ENCODE measurements around the gene COL19A1.

COL19A1 gene

GRCh38 chr6:70061546-70061945 lies 195.2 kb downstream of the COL19A1 start:
- Histone ChIP-seq H3K4me2 (ENCODE audit: low read depth, low read length, poor library complexity, severe bottlenecking) (no peak overlapping the region), H3K36me3 (ENCODE audit: insufficient read depth, low read length) (no peaks in the 10 kb centered on the region), H4K20me1 (ENCODE audit: insufficient read depth, low read length, poor library complexity, severe bottlenecking) (no peaks in the 10 kb centered on the region), H3F3A (ENCODE audit: low read depth) (no peaks in the 10 kb centered on the region), H3K4me1 (ENCODE audit: insufficient read depth, low read length, poor library complexity, severe bottlenecking) (no peaks in the 10 kb centered on the region), H2AFZ (ENCODE audit: low read length) (no peak overlapping the region), H3K79me2 (ENCODE audit: insufficient read depth, low read length) (no peaks in the 10 kb centered on the region), H3K9me3 (ENCODE audit: insufficient read depth, low read depth, low read length) (no peaks in the 10 kb centered on the region), H3K27me3 (ENCODE audit: insufficient read depth, low read length, poor library complexity, severe bottlenecking) (no peaks in the 10 kb centered on the region), H3K9me2 (replicated peaks; ENCODE audit: low read depth, low read length) (no peaks in the 10 kb centered on the region), H3K4me3 (ENCODE audit: low read length, poor library complexity, severe bottlenecking) (no peak overlapping the region), H3K9ac (ENCODE audit: low read depth, low read length, poor library complexity, severe bottlenecking) (no peak overlapping the region)
- TF ChIP-seq EZH2phosphoT487 (IDR thresholded peaks at IDR 0.05; ENCODE audit: borderline replicate concordance): no peak
- no peak for TF ChIP-seq CTCF (conservative IDR thresholded peaks at IDR 0.05; ENCODE audit: low read length)

GRCh38 chr6:70062010-70062409 lies 195.7 kb downstream of the COL19A1 start:
- no peaks in the 10 kb centered on the region for H3K4me1 ChIP-seq (ENCODE audit: insufficient read depth, low read length, poor library complexity, severe bottlenecking)
- no peak overlapping the region for H3K4me2 ChIP-seq (ENCODE audit: low read depth, low read length, poor library complexity, severe bottlenecking)
- H3F3A ChIP-seq (ENCODE audit: low read depth): no peaks in the 10 kb centered on the region
- H3K4me3 ChIP-seq (ENCODE audit: low read length, poor library complexity, severe bottlenecking): no peak overlapping the region
- no peak overlapping the region for H3K9ac ChIP-seq (ENCODE audit: low read depth, low read length, poor library complexity, severe bottlenecking)
- no peaks in the 10 kb centered on the region for H3K9me3 ChIP-seq (ENCODE audit: insufficient read depth, low read depth, low read length)
- H2AFZ ChIP-seq (ENCODE audit: low read length): no peak overlapping the region
- H3K36me3 ChIP-seq (ENCODE audit: insufficient read depth, low read length): no peaks in the 10 kb centered on the region
- H3K9me2 ChIP-seq (replicated peaks; ENCODE audit: low read depth, low read length): no peaks in the 10 kb centered on the region
- H3K27me3 ChIP-seq (ENCODE audit: insufficient read depth, low read length, poor library complexity, severe bottlenecking): no peaks in the 10 kb centered on the region
- no peaks in the 10 kb centered on the region for H3K79me2 ChIP-seq (ENCODE audit: insufficient read depth, low read length)
- TF ChIP-seq EZH2phosphoT487 (IDR thresholded peaks at IDR 0.05; ENCODE audit: borderline replicate concordance): no peak
- no peak for TF ChIP-seq CTCF (conservative IDR thresholded peaks at IDR 0.05; ENCODE audit: low read length)
- no peaks in the 10 kb centered on the region for H4K20me1 ChIP-seq (ENCODE audit: insufficient read depth, low read length, poor library complexity, severe bottlenecking)

- H4K20me1 ChIP-seq (ENCODE audit: insufficient read depth, low read length, poor library complexity, severe bottlenecking): no peaks in the 10 kb centered on the region
- no peaks in the 10 kb centered on the region for H3K36me3 ChIP-seq (ENCODE audit: insufficient read depth, low read length)
- no peaks in the 10 kb centered on the region for H3F3A ChIP-seq (ENCODE audit: low read depth)
- no peak overlapping the region for H3K4me2 ChIP-seq (ENCODE audit: low read depth, low read length, poor library complexity, severe bottlenecking)
- H3K9ac ChIP-seq (ENCODE audit: low read depth, low read length, poor library complexity, severe bottlenecking): no peak overlapping the region
- H3K9me2 ChIP-seq (replicated peaks; ENCODE audit: low read depth, low read length): no peaks in the 10 kb centered on the region
- no peak overlapping the region for H2AFZ ChIP-seq (ENCODE audit: low read length)
- H3K27me3 ChIP-seq (ENCODE audit: insufficient read depth, low read length, poor library complexity, severe bottlenecking): no peaks in the 10 kb centered on the region
- no peaks in the 10 kb centered on the region for H3K4me1 ChIP-seq (ENCODE audit: insufficient read depth, low read length, poor library complexity, severe bottlenecking)
- H3K9me3 ChIP-seq (ENCODE audit: insufficient read depth, low read depth, low read length): no peaks in the 10 kb centered on the region
- no peaks in the 10 kb centered on the region for H3K79me2 ChIP-seq (ENCODE audit: insufficient read depth, low read length)
- TF ChIP-seq CTCF (conservative IDR thresholded peaks at IDR 0.05; ENCODE audit: low read length) (no peak), EZH2phosphoT487 (IDR thresholded peaks at IDR 0.05; ENCODE audit: borderline replicate concordance) (no peak)
- H3K4me3 ChIP-seq (ENCODE audit: low read length, poor library complexity, severe bottlenecking): no peak overlapping the region
These were observed 206.3 kb downstream of the COL19A1 start for GRCh38 chr6:70072540-70073179.

Measured in Loucy (cell line).